Activated CD4-positive, alpha-beta T cell treated with anti-CD3 and anti-CD28 coated beads for 48 hours (primary cell): ENCODE data around the gene PRDM5.
"Not testable (repeated sequence)": the region's sequence is repeated elsewhere in the genome, so short reads cannot be mapped to it uniquely, and the experiment has no call there.

Experiments
- DNase-seq: peaks from one replicate; pipeline ENCODE4 v3.0.0-alpha.2; 2020

Gene PRDM5

DNA sequence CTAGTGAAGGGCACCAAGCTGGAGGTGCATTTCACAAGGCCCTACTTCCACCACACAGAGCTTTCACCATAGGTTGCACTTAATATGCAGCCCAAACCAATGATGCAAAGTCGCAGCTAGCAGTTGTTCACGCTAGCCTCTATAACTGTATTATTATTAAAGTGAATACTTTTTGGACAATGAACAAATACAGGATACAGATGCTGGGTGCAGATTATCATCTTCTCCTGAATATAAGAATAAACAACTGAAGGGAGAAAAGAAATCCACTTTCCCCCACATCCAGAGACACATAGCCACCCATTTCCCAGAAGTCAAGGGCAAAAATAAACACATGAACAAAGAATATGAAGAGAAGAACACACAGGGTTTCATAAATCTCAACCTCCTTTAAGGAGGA lies 107.2 kb downstream of the PRDM5 start:
- DNase-seq, result no peak

DNA sequence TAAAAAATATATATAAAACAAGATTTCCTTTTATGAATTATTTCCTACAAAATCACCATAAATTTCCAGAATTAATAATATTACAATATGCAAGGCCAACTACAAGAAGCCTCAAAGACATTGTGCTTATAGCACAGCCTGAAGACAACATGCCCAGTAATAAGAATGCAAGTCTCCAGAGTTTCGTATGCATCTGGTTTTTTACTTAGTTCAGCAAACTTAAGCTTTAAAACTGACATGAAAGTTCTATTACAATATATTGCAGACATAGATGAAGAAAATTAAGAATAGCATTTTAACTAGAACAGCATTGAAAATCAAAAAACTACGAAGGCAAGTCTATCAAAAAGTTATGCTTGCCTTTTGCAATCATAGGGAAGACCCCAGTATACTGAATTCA lies 107.6 kb downstream of the PRDM5 start:
- no peak for DNase-seq

DNA sequence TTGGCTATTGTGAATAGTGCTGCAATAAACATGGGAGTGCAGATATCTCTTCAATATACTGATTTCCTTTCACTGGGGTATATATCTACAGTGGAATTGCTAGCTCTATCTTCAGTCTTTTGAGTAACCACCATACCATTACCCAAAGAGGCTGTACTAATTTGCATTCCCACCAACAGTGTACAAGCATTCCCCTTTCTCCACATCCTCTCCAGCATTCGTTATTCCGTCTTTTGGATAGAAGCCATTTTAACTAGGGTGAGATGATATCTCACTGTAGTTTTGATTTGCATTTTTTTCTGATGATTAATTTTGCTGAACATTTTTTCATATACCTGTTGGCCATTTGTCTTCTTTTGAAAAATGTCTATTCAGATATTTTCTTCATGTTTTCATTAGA lies 110.3 kb downstream of the PRDM5 start:
- no peak for DNase-seq

DNA sequence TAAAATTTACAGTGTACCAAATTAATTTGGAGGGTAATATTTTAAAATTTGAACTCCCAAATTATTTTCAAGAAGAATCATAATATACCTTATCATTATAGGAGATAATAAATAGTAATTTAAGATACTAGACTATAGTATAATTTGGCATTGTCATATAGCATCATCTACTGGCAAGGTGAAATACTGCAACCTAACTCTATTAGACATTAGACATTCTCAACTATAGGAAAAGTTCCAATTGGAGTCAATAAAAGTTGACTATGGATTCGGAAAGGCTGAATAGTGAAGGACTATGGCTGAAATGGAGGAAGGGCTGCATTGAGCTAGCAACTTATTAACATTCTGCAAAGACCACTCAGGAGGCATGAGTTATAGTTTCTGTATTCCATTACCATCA lies 113.0 kb downstream of the PRDM5 start:
- DNase-seq, result no peak

DNA sequence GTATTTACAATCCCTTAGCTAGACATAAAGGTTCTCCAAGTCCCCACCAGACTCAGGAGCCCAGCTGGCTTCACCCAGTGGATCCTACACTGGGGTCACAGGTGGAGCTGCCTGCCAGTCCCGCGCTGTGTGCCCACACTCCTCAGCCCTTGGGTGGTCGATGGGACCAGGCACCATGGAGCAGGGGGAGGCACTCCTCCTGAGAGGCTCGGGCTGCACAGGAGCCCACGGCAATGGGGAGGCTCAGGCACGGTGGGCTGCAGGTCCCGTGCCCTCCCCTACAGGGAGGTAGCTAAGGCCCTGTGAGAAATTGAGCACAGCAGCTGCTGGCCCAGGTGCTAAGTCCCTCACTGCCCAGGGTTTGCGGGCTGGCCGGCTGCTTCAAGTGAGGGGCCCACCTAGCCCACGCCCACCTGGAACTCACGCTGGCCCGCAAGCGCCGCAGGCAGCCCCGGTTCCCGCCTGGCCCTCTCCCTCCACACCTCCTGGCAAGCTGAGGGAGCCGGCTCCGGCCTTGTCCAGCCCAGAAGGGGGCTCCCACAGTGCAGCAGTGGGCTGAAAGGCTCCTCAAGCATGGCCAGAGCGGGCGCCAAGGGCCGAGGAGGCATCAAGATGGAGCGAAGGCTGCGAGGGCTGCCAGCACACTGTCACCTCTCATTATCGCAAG lies 113.9 kb downstream of the PRDM5 start:
- DNase-seq, result no peak

DNA sequence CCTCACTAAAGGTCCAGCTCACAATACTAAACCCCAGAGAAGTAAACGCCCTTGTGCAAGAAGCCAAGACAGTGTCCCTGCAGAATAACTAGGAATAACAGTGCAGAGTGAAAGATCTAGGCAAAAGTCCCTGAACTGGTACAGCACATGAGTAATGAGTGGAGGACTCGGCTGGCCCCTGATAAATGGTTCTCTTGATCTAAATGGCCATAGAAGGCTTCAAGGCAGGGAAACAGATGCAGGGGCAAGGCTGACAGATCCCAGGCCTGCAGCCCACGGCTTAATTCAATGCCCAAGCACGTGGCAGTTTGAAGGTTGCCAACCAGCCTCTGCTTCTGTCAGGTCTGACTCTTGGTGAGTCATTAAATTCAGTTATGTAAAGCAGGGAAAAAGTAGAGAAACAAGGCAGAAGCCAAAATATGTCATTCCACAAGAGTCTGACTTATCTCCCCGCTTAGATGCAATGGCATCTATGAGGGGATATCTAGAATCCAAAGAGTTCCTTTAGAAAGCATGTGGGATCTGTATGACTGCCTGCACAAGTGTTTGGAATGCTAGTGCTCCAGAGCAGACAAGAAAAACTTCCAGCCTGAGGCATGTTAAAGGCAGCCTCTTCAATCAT lies 121.3 kb downstream of the PRDM5 start:
- DNase-seq, result no peak

DNA sequence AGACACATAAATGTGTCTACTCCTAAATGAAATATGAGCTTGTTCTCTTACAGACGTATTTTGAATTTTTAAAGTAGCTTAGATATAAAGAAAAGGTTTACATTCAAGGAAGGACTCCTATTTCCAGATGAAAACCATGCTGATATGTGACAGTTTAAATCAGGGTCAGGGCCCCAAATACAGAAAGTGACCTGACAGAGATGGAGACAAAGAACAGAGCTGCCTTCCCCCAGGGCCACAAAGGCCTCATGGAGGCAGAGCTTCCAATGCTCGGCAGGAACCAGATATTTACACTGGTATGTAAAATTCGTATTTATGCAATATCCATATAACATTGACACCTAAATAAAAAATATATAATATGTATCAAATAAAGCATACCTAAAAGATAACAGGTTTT lies 124.0 kb downstream of the PRDM5 start:
- no peak for DNase-seq

DNA sequence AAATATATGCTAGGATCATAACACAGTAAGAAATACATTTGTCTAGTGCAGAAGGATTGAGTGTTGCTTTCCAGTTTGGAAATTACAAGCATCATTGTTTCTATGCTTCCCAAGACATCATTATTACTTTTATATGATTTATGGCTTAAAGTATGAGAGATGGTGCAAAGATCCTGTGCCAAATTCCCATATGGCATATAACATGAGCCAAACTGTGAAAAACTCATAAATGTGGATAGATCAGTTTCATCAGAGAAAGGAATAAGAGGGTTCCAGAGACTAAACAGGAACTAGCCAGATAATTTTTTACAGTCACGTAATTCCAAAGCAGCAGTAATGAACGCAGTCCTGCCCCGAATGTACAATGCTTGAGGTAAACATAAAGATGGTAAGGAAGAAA lies 126.3 kb downstream of the PRDM5 start:
- DNase-seq, result no peak

DNA sequence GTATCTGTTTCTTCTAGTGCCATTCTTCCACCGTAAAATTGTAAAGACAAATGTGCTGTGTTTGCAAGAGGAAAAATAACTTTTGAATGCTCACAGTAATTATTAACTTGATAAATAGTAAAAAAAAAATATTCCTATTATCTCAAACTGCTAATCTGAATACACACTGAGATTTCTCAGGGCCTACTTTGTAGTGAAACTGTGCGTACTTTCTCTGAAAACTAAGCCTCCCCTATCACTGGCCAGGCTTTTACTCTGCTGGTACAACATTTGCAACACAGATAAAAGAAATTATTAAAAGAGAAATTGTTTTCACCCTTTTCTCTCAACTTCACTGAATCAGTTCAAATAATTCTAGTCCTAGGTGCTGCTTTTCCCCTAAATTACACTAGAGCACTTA lies 137.3 kb downstream of the PRDM5 start:
- DNase-seq, result no peak

DNA sequence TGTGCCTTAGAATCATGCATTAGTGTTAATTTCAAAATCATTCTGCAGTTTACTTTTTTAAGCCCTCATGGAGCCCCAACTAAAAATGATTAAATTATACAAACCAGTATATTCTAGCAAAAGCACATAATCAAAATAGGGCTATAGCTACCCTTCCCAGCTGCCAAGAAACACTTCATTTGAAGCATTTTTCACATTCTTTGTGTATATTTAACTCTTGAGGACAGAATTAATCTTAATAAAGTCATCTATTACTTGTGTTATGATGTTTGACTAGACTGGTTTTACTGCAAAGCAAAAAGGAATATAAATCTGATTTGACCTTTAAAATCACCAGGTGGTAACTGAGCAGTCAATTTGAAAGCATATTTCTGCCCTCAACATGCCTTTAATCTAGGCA lies 145.1 kb downstream of the PRDM5 start:
- DNase-seq, result no peak

DNA sequence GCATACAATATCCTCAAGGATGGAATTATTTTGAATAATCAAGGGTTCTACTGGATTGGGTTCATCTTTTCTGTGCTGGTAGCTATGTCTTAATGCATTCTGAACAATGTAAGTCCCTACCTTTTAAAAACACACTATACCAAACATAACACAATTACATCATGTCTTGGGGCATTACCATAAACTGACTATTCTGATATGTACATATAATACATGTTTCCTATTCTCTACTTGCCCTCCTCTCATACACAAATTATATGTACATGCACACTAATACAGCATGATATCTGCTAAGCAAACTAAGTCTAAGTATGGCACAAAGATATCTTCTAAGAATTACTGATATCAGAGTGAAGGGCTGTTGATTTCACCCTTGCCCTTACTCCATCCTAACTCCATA lies 147.1 kb downstream of the PRDM5 start:
- DNase-seq, result no peak

DNA sequence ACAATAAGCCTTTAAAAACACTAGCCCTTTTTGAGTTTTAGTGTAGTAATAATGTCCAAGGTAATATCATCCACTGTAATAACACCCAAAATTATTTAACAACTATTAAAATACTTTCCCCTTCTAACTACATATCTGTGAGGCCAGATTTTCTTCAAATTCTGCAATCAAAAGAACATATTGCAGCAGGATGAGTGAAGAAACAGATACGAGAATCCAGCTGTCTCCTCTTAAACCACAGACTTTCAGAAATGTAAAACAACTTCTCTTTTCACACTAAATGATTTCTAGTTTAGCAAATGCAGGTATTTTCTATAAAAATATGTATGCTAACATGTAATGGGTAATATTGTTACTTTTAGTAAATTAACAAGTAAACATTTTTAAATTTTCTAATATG lies 148.9 kb downstream of the PRDM5 start:
- no peak for DNase-seq

DNA sequence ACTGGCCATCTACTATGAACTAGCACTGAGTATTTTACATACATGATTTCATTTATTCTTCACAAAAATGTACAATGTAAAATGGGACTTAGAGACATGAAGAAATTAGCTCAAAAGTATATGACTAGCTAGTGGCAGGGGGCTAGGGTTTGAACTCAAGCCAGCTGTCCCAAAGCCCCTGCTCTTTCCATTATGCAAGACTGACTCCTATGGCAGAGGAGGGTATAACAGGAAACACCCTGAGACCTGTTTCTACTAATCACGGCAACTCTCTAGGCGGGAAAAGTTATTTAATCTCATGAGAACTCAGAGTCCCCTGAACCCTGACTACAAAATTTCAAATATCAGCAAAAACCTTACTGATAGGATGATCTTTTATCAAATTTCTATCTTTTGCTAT lies 150.6 kb downstream of the PRDM5 start:
- DNase-seq, result no peak

DNA sequence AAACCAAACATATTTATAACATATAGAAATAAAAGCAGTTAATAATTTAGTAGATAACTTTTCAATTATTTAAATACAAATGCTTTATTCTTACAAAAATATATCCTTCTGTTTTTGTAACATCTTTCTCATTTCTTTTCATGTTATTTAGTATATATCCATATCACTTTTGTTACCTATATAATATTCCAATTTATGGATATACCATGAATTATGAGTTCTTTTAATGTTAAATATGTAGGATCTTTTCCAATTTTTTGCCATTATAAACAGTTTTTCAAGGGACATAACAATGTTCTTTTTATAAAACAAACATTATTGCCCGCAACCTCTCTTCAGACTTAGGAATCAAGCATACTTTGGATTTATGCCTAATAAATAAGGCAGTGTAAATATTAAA lies 151.6 kb downstream of the PRDM5 start:
- DNase-seq, result no peak

DNA sequence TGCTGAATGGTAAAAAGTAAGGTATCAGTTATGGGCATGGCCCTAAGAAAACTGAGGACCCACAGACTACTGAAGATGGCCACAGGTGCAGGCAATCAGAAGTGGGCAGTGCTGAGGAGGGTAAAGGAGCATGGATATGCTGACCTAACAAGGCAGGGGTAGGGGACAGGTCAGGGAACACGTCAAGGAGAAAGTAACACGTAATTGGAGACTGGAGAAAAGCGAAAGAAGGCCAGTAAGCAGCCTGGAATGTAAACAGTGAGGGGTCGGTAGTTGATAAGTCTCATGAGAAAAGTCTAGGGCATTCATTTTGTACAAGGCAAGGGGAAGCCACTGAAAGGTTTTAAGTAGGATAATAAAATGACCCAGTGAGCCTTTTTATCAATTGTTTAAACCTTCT lies 153.3 kb downstream of the PRDM5 start:
- no peak for DNase-seq

DNA sequence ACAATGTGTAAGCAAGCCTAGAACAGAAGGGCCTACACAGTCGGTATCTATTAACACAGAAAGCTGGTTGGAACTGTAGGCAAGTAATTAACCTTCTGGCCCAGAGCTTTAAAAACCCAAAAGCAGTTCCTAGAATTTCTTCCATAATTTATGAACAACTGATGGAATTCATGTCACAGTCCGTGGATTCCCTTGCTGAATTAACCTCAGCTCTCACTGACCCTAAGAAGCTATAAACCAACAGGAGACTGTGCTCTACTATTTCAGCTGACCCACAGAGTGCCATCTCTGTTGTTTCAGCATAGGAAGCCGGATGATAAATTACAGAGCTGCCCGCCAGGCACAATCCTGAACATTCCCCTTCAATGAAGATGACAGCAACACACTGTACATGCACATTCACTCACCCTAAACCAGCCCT lies 157.3 kb downstream of the PRDM5 start:
- no peak for DNase-seq

DNA sequence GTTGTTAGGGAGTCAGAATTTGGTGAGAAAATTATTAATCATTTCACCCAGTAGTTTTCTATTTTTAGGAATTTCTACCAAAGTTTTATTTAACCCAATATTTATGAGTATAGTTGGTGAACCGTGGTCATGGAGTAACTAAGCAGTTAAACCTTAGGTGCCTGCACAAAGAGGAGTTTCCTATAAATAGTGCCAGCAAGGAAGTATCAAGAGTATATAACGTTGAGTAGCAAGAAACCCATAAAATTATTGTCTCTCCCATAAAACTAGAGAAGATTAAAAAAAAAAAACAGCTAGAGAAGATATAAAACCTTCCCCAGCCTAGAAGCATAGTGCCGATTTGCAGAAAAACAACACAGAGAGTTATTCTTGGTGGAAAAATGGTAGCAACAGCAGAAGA lies 158.9 kb downstream of the PRDM5 start:
- no peak for DNase-seq

DNA sequence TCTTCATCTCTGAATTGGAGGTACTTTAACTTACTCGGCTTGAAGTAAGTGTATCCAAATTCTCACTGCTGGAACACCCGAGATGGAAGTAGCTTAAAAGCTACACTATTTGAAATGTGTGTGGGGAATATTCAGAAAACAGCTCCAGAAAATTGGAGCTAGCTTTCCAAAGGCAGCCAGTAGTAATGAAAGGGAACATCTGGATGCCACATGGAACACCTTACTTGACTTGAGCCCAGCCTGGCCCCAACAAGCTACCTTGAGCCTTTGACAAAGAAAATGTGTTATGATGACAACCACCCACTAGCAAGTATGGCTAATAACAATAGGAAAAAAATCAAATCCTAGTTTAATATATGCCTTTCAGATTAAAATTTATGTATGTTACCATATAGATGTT lies 161.5 kb downstream of the PRDM5 start:
- no peak for DNase-seq

DNA sequence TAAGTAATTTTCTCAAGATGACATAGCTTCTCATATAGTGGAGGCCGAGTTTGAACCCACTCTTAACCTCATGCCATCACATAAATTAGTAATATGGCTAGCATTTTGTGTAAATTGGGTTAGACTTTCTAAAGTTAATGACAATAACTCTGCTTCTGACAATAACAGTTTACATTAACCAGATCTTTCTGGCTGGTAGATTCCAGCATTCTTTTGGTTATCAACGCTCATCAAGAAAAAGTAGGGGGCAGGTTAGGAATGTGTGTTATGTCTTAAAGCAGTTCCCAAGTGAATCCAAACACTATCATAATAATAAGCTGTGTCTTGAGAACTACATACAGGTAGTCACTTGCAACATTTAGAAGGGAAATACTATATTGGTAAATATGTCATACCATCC lies 162.5 kb downstream of the PRDM5 start:
- DNase-seq, result no peak

DNA sequence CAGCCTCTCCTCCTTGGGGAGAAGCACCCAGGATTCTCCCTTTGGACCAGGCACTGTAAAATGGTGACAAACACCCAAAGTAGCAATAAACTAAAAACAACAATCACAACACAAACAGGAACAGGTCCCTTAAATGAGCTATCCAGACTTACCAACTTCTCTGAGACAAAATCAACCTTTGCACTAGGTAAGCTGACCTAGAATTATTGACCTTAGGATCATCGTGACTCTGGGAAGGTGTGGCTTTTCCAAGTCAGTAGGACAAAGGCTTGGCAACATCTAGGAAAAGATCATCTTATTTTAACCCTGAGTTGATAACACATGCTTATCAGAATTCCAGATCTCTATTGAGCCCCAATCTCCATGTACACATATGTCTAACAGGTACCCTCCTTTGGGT lies 166.7 kb downstream of the PRDM5 start:
- DNase-seq, result no peak

DNA sequence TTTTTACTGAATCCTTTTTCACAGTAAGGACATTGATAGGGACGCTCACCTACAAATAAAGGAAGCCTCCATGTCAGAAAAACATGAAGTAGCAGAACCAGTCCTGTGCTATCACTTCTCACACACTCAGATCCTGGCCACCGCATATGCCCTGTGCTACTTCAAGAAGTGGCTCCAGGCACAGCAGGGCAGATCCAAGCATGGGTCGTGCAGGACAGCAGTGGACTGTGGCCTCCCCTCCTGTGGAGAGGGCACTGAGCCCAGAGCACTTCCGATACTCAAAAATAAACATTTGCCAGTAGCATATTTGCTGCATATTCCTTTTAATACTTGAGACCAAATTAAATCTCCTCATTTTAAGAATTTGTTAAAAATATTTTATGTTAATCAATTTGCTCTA lies 167.9 kb downstream of the PRDM5 start:
- no peak for DNase-seq

DNA sequence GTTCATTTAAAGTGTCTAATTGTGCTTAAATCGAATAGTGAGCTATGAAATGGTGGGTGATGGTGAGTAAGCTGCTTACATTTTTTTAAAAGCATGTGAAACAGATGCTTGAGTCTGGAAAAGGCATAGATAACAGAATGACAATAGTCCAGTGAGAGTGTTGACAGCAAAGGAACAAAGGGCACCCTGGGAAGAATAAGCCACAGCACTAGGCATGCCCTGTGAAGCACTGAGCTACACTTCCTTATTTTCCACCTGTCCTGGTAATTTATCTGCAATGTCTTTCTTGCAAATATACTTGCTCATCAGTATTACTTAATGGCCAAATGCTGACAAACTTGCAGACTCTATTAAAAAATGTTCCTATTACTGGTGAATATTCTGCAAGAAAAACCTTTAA lies 168.7 kb downstream of the PRDM5 start:
- no peak for DNase-seq

DNA sequence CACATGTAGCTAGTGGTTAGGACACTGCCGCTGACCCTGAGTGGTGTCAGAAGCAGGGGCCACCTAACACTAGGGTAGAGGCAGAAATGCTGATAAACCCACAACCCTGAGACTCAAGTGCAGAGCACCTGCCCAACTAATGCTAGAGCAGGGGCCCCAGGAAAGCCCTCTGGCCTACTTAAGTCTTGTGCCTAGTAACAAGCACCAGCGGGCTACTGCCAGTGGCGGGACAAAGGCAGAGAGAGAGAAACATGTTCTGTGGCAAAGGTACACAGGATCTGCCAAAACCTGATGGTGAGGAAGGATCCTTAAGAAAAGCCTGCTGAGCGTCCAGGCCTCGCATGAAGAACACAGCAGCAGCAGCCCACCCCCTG lies 172.4 kb downstream of the PRDM5 start:
- DNase-seq, result no peak

DNA sequence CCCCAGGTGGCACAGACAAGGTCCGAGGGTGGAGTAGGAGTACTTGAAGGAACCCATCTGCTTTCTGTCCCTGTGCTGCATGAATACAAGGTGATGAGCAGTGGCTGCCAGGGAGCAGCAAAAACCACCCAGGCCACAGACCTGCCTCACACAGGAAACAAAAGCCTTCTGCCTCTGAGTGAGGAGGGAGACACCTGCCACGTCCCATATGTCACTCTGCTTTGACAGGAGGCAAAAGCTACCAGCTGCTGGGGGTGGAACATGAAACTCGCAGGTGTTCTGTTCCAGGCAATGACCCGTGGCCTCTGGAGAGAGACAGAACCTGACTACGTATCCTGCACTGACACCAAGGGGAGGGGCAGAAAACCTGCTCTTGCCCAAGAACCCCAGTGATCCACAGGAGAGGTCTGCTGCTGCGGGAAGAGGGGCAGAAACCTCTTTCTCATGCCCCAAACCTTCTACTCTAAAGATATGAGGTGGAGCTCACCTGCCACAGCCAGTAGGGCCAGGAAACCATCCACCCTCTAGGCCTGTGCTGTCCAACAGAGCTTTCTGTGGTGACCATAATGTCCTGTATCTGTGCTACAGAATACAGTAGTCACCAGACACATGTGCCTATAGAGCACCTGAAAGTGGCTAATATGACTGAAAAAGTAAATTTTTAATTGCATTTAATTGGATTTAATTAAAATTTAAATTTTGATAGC lies 172.9 kb downstream of the PRDM5 start:
- no peak for DNase-seq

DNA sequence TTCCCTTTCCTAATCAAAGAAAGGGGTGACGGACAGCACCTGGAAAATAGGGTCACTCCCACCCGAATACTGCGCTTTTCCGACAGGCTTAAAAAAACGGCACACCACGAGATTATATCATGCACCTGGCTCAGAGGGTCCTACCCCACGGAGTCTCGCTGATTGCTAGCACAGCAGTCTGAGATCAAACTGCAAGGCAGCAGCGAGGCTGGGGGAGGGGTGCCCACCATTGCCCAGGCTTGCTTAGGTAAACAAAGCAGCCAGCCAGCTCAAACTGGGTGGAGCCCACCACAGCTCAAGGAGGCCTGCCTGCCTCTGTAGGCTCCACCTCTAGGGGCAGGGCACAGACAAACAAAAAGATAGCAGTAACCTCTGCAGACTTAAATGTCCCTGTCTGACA lies 180.9 kb downstream of the PRDM5 start:
- not testable (repeated sequence) for DNase-seq
